Lung (tissue), 12 donors: ENCODE data around the gene SCD5. TPM values are rescaled to one million over a fixed set of nuclear protein-coding genes. Genes with fewer than 3 reads are reported as not detected.

ENCODE experiments used
- ATAC-seq: fragments of 200-7000 bp; cut with Tn5 transposase; one replicate; pipeline ENCODE4 v1.9.1; 2020; ENCODE audit warnings: moderate number of reproducible peaks; ENCODE audit not compliant: insufficient read depth, low FRiP score
- DNase-seq, 3 donors: peaks; one replicate each; pipeline ENCODE4 v3.0.0-alpha.2; 2013 to 2017
- H3K27ac ChIP-seq, 2 donors: one replicate each; pipeline ENCODE4 v1.5.1; 2013; ENCODE audit warnings: mild to moderate bottlenecking in 2 of 2, moderate library complexity in 2 of 2, control low read depth in 1 of 2, inconsistent platforms in 1 of 2, low read depth in 1 of 2, low read length in 1 of 2
- H3K27me3 ChIP-seq, 3 donors: one replicate each; pipeline ENCODE4 v1.5.1; 2013; ENCODE audit warnings: low read length in 2 of 3; ENCODE audit not compliant: control insufficient read depth in 3 of 3, insufficient read depth in 3 of 3
- H3K36me3 ChIP-seq, 4 donors: one replicate each; pipeline ENCODE4 v1.5.1; 2013; ENCODE audit warnings: low read length in 4 of 4, mild to moderate bottlenecking in 1 of 4, moderate library complexity in 1 of 4; ENCODE audit not compliant: control insufficient read depth in 4 of 4, insufficient read depth in 4 of 4
- H3K4me1 ChIP-seq, 5 donors: one replicate each; pipeline ENCODE4 v1.5.1; 2013; ENCODE audit warnings: low read length in 5 of 5, mild to moderate bottlenecking in 2 of 5, moderate library complexity in 1 of 5; ENCODE audit not compliant: control insufficient read depth in 5 of 5, insufficient read depth in 5 of 5
- H3K4me3 ChIP-seq: one replicate; pipeline ENCODE4 v1.5.1; 2013; ENCODE audit warnings: mild to moderate bottlenecking, control low read depth, moderate library complexity
- H3K9ac ChIP-seq, 2 donors: one replicate each; pipeline ENCODE4 v1.5.1; 2013; ENCODE audit warnings: low read length in 2 of 2, control low read depth in 1 of 2; ENCODE audit not compliant: insufficient read depth in 1 of 2
- H3K9me3 ChIP-seq, 4 donors: one replicate each; pipeline ENCODE4 v1.5.1; 2013; ENCODE audit warnings: low read length in 3 of 4, mild to moderate bottlenecking in 1 of 4, moderate library complexity in 1 of 4; ENCODE audit not compliant: control insufficient read depth in 4 of 4, insufficient read depth in 3 of 4
- WGBS, 2 donors: extraction: QIAGEN DNeasy Blood & Tissue Kit; methylation state at CpG; one replicate each; pipeline ENCODE4 v1.1.7; 2013; 5-methylcytosine and 5-hydroxymethylcytosine counted together
- polyA plus RNA-seq, 2 donors: library from polyadenylated mRNA; stranded (reverse); fragments of 200-250 nt; gene quantifications; one replicate each; pipeline ENCODE4 v1.2.1, GENCODE V29; 2013
- total RNA-seq, 2 donors: library from RNA; depleted of rRNA in 1 of 2; stranded (reverse); fragments of >200 nt in 1 of 2; gene quantifications; one replicate each; pipeline ENCODE4 v1.2.1, GENCODE V29; 2014 to 2021
- TF ChIP-seq, protein P1 (sequence below): IDR thresholded peaks from 2 replicates; pipeline ENCODE4 v1.5.1; 2012; ENCODE audit warnings: mild to moderate bottlenecking; ENCODE audit errors: control extremely low read depth, extremely low read depth
- donor health status: control.
- donor health status: control.
- donor health status: Bipolar disorder and iron deficiency.
- donor health status: healthy.
- donor health status: DM: yes; HTN: yes; CAD: no.

Gene SCD5
- total and polyA plus RNA-seq, 4 donors, result 5.0 to 22.6 (median 13.8) TPM

DNA sequence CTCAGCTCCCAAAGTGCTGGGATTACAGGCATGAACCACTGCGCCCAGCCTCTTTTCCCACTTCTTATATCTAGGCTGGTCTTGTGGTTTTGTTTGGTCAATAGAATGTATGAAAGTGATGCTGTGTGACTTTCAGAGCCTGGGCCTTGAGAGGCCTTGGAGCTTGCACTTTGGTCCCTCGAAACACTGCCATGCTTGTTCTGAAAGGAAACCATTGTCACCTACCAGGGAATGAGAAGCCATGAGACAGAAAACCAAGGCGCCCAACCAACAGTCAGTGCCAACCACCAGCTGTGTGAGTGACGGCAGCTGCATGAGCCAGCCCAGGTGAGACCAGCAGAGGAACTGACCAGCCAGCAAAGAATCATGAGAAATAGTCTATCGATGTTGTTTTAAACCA lies 57.4 kb downstream of the SCD5 start:
- no peak for ATAC-seq
- 88 to 96% methylated on average over 5 of the region's 5 CpGs for WGBS, 2 donors
- H3K27me3 ChIP-seq, result no peaks in the 10 kb centered on the region
- TF ChIP-seq, protein P1, sequence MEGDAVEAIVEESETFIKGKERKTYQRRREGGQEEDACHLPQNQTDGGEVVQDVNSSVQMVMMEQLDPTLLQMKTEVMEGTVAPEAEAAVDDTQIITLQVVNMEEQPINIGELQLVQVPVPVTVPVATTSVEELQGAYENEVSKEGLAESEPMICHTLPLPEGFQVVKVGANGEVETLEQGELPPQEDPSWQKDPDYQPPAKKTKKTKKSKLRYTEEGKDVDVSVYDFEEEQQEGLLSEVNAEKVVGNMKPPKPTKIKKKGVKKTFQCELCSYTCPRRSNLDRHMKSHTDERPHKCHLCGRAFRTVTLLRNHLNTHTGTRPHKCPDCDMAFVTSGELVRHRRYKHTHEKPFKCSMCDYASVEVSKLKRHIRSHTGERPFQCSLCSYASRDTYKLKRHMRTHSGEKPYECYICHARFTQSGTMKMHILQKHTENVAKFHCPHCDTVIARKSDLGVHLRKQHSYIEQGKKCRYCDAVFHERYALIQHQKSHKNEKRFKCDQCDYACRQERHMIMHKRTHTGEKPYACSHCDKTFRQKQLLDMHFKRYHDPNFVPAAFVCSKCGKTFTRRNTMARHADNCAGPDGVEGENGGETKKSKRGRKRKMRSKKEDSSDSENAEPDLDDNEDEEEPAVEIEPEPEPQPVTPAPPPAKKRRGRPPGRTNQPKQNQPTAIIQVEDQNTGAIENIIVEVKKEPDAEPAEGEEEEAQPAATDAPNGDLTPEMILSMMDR, result no peak
- H3K9me3 ChIP-seq, result no peaks in the 10 kb centered on the region
- no peak overlapping the region for H3K9ac ChIP-seq
- H3K4me3 ChIP-seq, result no peak overlapping the region
- H3K4me1 ChIP-seq, result peaks cover 0 to 8% (median 0%) of the 10 kb centered on the region in 5 donors
- no peak for DNase-seq
- H3K36me3 ChIP-seq, result no peaks in the 10 kb centered on the region
- no peak overlapping the region for H3K27ac ChIP-seq

DNA sequence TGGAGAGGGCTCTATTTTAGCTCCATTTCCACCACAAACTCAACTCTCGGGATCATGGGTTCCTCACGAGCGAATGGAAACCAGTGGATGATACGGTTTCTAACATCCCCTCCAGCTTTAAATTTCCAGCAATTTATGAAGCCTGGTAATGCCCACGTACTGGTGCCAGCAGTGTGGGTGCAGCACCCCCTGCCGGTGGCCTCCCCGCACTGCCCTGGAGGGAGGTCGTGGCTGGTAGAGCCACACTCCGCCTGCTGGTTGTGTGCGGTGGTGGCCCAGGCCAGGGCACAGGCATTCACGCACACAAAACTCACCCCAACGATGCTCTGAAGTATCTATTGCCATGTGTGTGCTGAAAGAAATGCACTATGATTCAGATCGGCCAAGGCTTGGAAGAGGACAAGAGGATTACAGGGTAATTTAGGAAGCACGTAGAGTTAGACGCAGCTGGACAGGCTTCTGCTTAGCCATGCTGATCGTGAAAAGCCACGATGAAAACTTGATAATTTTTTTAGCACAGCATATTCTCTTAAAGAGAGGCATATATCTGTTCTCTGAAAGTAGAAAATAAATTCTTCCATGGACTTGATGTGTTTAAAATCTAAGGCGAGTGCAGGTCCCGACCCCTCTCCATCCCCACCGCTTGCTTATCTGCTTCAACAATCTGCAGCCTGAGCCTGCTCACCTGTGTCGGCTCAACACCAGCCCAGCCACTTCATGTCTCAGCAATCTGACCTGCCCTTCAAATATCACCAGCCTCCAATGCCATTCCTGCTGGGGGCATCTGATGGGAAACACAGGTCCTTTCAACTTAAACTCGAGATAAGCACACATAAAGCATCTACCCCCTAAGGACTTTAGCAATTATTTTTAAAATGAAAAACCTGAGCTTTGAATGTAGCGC lies 59.1 kb downstream of the SCD5 start:
- Histone ChIP-seq H3K27ac (no peak overlapping the region), H3K9me3 (no peaks in the 10 kb centered on the region), H3K4me1 (no peaks in the 10 kb centered on the region), H3K9ac (no peak overlapping the region), H3K36me3 (no peaks in the 10 kb centered on the region), H3K4me3 (no peak overlapping the region), H3K27me3 (no peaks in the 10 kb centered on the region)
- ATAC-seq (peak; percentile 95), DNase-seq (peak; percentile 62 to 80 (median 65))
- TF ChIP-seq, protein P1, result peak; percentile 96
- WGBS, 2 donors, result 59 to 63% methylated on average over 23 of the region's 23 CpGs

DNA sequence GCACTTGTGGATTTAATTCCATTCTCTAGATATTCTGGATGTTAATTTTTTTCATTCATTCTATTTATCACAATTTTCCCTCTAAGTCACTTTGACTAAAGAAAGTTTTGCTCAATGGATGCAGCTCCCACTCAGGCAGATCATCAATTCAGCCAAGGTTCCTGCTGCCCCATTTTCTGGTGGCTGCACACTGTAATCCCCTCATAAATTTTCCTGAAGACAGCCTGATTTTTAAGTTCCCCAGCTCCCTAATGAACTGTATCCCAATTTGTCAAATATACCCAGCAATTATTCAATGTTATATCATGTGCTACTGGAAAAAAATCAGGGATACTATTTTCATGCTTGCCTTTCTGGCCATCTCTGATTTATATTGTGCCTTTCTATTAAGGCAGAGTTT lies 61.2 kb downstream of the SCD5 start:
- Histone ChIP-seq H3K9me3 (no peaks in the 10 kb centered on the region), H3K4me3 (no peak overlapping the region), H3K4me1 (peaks cover 0 to 2% (median 0%) of the 10 kb centered on the region in 5 donors), H3K9ac (no peak overlapping the region), H3K27ac (no peak overlapping the region), H3K27me3 (no peaks in the 10 kb centered on the region), H3K36me3 (no peaks in the 10 kb centered on the region)
- DNase-seq (no peak), ATAC-seq (no peak)
- TF ChIP-seq, protein P1, result no peak
